Forelimb muscle (tissue), 1 donor: ENCODE results near the gene CLPTM1L. TPM values are rescaled to one million over a fixed set of nuclear protein-coding genes. Genes with fewer than 3 reads are reported as not detected.
"Not testable (repeated sequence)": the region's sequence is repeated elsewhere in the genome, so short reads cannot be mapped to it uniquely, and the experiment has no call there.

ENCODE experiments used
- DNase-seq: peaks from one replicate; pipeline ENCODE4 v3.0.0-alpha.2; 2013; ENCODE audit warnings: low read depth
- polyA plus RNA-seq: library from polyadenylated mRNA; unstranded; fragments of 120-200 nt; gene quantifications from one replicate; pipeline ENCODE4 v1.2.1, GENCODE V29; 2013; ENCODE audit not compliant: insufficient read length

CLPTM1L gene
- polyA plus RNA-seq, 1 donor, result 45.5 TPM

DNA sequence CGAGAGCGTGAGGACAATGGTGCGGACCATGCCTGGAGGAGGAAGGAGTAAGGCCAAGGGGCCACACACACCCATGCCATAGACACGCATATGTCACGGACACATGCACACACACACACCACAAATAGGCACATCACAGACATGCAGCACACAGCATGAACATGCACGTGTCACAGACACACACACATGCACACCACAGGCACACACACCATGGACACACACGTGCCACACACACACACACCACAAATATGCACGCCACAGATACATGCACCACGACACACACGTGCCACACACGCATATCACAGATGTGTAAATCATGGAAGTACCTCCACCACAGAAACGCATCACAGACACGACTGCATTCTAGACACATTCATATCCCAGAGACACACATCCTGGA lies 66.7 kb downstream of the CLPTM1L start:
- DNase-seq, result no peak

DNA sequence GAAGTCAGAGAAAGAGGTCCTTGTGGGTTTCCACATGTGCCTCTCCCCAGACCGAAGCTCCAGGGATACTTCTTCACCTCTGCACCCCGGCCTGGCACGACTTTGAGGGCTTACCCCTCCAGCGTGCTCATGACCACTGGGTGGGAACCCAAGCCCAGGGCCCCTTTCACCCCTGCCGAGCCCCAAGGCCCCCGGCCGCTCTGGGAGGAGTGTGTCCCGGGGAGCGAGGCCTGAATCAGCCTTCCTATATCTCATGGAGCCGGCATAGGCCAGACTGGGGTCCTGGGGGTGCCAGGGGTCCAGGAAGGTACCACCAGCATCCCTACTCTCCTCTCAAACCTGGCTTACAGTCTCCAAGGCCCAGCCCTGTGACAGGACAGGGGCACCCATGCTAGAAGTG lies 67.1 kb downstream of the CLPTM1L start:
- no peak for DNase-seq

GRCh38 chr5:1277331-1277730 lies 67.6 kb downstream of the CLPTM1L start:
- no peak for DNase-seq

DNA sequence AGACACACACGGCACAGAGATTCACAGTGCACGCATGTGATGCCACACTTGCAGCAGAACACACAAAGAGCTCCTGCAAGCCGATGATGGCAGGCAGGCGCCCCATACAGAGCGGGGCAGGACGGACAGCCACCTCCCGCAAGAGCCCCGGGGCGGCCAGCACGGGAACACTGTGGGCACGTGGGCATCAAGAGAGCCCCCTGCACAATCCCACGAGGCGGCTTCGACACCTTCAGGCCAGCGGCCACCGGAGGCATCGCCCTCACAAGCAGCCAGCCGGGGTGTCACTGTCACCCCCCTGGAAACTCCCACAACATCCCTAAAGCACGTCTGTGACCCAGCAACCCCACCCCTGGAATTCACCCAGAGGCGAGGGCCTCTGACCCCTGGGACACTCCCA lies 68.0 kb downstream of the CLPTM1L start:
- no peak for DNase-seq

GRCh38 chr5:1275397-1276391 lies 69.2 kb downstream of the CLPTM1L start:
- DNase-seq, result not testable (repeated sequence)

DNA sequence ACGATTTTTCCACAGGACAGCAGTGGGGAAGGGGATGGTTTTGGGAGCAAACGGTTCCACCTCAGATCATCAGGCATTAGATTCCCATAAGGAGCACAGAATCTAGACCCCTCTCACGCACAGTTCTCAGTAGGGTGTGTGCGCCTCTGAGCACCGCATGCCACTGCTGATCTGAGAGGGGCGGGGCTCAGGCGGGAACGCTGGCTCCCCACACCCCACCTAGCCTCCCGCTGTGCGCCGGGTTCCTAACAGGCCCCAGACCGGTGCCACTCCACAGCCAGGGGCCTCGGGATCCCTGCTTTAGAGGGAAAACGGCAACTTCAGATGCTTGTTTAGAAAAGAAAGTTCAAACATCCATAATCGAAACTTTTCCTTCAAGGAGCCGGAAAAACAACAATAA lies 70.4 kb downstream of the CLPTM1L start:
- no peak for DNase-seq

DNA sequence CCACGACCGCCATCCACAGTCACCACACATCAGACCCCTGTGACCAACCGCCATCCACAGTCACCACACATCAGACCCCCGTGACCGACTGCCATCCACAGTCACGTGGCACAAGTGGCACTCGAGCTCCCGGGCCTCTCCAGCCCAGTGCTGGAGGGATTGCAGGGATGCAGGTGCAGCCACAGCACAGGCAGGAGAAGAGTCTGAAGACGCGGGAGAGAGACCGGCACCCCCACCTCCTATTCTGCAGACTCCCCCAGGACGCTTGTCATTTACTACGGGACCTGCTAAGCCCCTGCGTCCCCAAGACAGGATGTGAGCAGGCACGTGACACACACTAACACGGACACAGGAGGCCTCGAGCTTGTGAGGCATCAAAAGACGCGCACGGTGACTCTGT lies 71.2 kb downstream of the CLPTM1L start:
- no peak for DNase-seq

- no peak for DNase-seq
Measured at GRCh38 chr5:1272201-1272600, 72.7 kb downstream of the CLPTM1L start.

GRCh38 chr5:1270933-1271914 lies 73.7 kb downstream of the CLPTM1L start:
- DNase-seq, result no peak

DNA sequence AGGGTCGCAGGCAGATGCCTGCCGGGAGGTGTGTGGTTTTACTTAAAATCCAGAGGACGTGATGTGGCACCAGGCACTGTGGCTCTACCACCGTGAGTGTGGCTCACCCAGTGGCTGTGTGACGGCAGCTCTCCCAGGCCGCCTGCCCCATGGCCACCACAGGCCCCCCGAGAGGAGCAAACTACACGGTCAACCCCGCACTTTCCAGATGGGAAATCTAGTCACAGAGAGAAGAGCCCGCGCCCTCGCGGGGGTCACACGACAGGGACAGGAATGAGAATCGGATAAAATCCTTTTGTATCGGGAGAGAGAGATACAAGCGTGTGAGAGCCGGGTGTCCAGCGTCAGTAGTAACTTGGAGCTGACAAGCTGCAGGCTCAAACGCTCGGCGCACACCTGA lies 74.5 kb downstream of the CLPTM1L start:
- no peak for DNase-seq

GRCh38 chr5:1268666-1269065 lies 76.2 kb downstream of the CLPTM1L start:
- DNase-seq, result no peak

DNA sequence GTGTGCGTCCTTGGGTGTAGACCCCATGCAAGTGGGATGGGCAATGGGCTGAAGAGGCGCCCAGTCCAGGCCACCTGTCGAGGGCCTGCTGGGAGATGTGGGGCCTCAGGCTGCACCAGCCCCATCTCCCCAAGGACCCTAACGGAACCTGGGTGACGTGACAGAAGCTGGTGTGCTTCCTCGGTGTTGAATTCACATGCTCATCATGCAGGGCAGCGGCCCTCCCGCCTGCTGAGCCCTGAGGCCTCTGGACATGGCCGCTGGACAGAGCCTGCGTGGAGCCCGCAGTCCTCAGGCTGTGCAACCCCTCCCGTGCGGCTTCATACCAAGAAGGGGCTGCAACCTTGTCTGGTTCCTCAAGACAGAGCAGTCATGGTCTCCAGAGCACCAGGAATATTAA lies 76.8 kb downstream of the CLPTM1L start:
- DNase-seq, result no peak

Other genes starting within 250 kb of the CLPTM1L start
- gene SLC12A7, start 233.0 kb downstream of the CLPTM1L start, polyA plus RNA-seq, result 8.0 TPM
- not detected for gene SLC6A19, start 143.5 kb downstream of the CLPTM1L start, polyA plus RNA-seq
- not detected for gene SLC6A18, start 119.7 kb downstream of the CLPTM1L start, polyA plus RNA-seq
- not detected for gene TERT, start 50.0 kb downstream of the CLPTM1L start, polyA plus RNA-seq
- not detected for gene SLC6A3, start 100.3 kb upstream of the CLPTM1L start, polyA plus RNA-seq
- 27.6 TPM for gene LPCAT1, start 178.9 kb upstream of the CLPTM1L start, polyA plus RNA-seq